Measurements from ENCODE around the gene VEZT. TPM values are rescaled to one million over a fixed set of nuclear protein-coding genes. Genes with fewer than 3 reads are reported as not detected.

The VEZT gene
- total RNA-seq, 1 experiment from 2014 or later: 77.4 TPM

DNA sequence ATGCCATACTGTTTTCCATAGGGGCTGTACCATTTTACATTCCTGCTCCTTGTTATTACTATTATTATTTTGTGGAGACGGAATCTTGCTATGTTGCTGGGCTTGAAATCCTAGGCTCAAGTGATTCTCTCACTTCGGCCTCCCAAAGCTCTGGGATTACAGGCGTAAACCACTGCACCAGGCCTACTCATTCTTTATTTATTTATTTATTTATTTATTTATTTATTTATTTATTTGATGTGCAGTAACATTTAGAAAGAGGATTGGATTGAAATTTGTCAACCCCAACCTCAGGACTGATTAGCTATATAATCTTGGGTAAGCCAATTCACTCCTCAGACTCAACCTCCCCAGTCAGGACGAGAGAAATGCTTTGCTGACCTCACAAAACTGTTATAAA is 107.9 kb downstream of the VEZT start:
- H3K4me1 ChIP-seq: peaks cover 46% of the 10 kb centered on the region
- no peaks in the 10 kb centered on the region for H3K36me3 Mint-ChIP-seq (ENCODE audit: insufficient read depth, unreplicated experiment)
- no peaks in the 10 kb centered on the region for H3K27me3 Mint-ChIP-seq (ENCODE audit: insufficient read depth, unreplicated experiment)

DNA sequence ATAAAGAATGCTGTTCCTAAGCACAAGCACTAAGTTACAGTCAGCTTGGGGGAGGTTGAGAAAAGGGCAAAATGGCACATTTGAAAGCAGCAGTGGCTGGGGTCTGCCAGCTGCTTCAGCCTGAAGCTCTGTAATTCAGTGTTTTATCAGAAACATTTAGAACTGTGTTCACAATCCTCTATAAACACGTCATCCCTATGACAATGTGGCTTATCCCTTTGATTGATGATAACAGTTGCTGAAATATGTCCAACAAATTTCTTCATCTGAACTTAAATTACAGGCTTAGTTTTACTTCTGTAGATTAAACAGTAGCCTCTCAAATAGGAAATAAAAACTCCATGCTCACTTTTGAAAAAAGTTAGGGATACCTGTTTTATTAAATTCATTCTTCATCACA is 108.8 kb downstream of the VEZT start:
- no peaks in the 10 kb centered on the region for H3K9me3 Mint-ChIP-seq (ENCODE audit: unreplicated experiment)
- no peaks in the 10 kb centered on the region for H3K36me3 Mint-ChIP-seq (ENCODE audit: insufficient read depth, unreplicated experiment)
- peaks cover 10% of the 10 kb centered on the region for H3K4me1 Mint-ChIP-seq (ENCODE audit: low read depth, unreplicated experiment)
- no peaks in the 10 kb centered on the region for H3K9me3 ChIP-seq
- no peaks in the 10 kb centered on the region for H3K27me3 Mint-ChIP-seq (ENCODE audit: insufficient read depth, unreplicated experiment)
- TF ChIP-seq, protein P1, sequence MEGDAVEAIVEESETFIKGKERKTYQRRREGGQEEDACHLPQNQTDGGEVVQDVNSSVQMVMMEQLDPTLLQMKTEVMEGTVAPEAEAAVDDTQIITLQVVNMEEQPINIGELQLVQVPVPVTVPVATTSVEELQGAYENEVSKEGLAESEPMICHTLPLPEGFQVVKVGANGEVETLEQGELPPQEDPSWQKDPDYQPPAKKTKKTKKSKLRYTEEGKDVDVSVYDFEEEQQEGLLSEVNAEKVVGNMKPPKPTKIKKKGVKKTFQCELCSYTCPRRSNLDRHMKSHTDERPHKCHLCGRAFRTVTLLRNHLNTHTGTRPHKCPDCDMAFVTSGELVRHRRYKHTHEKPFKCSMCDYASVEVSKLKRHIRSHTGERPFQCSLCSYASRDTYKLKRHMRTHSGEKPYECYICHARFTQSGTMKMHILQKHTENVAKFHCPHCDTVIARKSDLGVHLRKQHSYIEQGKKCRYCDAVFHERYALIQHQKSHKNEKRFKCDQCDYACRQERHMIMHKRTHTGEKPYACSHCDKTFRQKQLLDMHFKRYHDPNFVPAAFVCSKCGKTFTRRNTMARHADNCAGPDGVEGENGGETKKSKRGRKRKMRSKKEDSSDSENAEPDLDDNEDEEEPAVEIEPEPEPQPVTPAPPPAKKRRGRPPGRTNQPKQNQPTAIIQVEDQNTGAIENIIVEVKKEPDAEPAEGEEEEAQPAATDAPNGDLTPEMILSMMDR (IDR thresholded peaks at IDR 0.05; ENCODE audit: insufficient read depth in 1 of 2, low read depth in 1 of 2, low read length in 1 of 2, severe bottlenecking in 1 of 2, unreplicated experiment in 1 of 2): no peak
- no peak overlapping the region for H3K4me3 ChIP-seq (ENCODE audit: low read depth, low read length)
- intact Hi-C loops (cut with micrococcal nuclease; ENCODE audit: unreplicated experiment): loop anchor here (1.0 kb wide), 1 partner anchor 8 kb away; no protein-coding TSS in a partner anchor
- BruUV-seq (replicated peaks): no TSS peak
- CTCF ChIA-PET: interaction anchor here (1.1 kb wide), 1 partner anchor 109 kb away, joined by 3 read pairs; the partner anchor contains the start of genes FGD6 and VEZT
- H3K27ac Mint-ChIP-seq (ENCODE audit: unreplicated experiment): peak overlapping the region; percentile 21
- H3K4me3 Mint-ChIP-seq (ENCODE audit: unreplicated experiment): peak overlapping the region; percentile 16
- H3K36me3 ChIP-seq (ENCODE audit: control insufficient read depth, insufficient read depth, low read length): no peaks in the 10 kb centered on the region
- POLR2A ChIA-PET: interaction anchor here (0.5 kb wide), 1 partner anchor 109 kb away, joined by 3 read pairs; the partner anchor contains the start of genes FGD6 and VEZT
- DNase-seq: peak in 1 of 2 experiments; percentile 26
- no peaks in the 10 kb centered on the region for H3K27me3 ChIP-seq (replicated peaks; ENCODE audit: control insufficient read depth, insufficient read depth, low read length)
- peaks cover 38% of the 10 kb centered on the region for H3K4me1 ChIP-seq

More for the DNA sequence above, 107.9 kb downstream of the VEZT start:
- H3K27ac Mint-ChIP-seq (ENCODE audit: unreplicated experiment): no peak overlapping the region
- H3K27me3 ChIP-seq (replicated peaks; ENCODE audit: control insufficient read depth, insufficient read depth, low read length): no peaks in the 10 kb centered on the region
- no peaks in the 10 kb centered on the region for H3K36me3 ChIP-seq (ENCODE audit: control insufficient read depth, insufficient read depth, low read length)
- BruUV-seq (replicated peaks): no TSS peak
- no peak overlapping the region for H3K4me3 Mint-ChIP-seq (ENCODE audit: unreplicated experiment)
- H3K9me3 ChIP-seq: no peaks in the 10 kb centered on the region
- ChIA-PET POLR2A (no interaction called here), CTCF (interaction anchor here (0.6 to 1.1 kb wide), 2 partner anchors 108 to 227 kb away, joined by 3 read pairs; partner anchors contain the start of genes FGD6 and VEZT)
- H3K9me3 Mint-ChIP-seq (ENCODE audit: unreplicated experiment): no peaks in the 10 kb centered on the region
- no peak for DNase-seq
- peaks cover 10% of the 10 kb centered on the region for H3K4me1 Mint-ChIP-seq (ENCODE audit: low read depth, unreplicated experiment)
- TF ChIP-seq, protein P1 (IDR thresholded peaks at IDR 0.05; ENCODE audit: insufficient read depth in 1 of 2, low read depth in 1 of 2, low read length in 1 of 2, severe bottlenecking in 1 of 2, unreplicated experiment in 1 of 2): no peak
- intact Hi-C loops (cut with micrococcal nuclease; ENCODE audit: unreplicated experiment): no loop called here
- H3K4me3 ChIP-seq (ENCODE audit: low read depth, low read length): no peak overlapping the region

DNA sequence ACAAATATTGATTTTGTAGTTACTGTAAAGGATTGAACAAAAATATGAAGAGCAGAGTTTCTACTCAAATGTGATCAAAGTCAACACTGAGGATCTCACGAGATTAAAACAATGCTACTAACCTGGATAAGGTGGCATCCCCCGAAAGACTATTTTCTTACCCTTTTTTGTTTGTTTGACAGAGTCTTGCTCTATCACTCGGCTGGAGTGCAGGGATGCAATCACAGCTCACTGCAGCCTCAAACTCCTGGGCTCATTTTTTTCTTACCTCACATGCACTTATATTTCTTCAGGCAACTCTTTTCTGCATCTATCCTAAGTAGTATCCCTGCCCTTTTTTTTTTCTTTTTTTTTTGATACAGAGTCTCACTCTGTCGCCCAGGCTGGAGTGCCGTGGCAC is 109.2 kb downstream of the VEZT start:
- no peaks in the 10 kb centered on the region for H3K9me3 Mint-ChIP-seq (ENCODE audit: unreplicated experiment)
- peaks cover 34% of the 10 kb centered on the region for H3K4me1 ChIP-seq
- H3K9me3 ChIP-seq: no peaks in the 10 kb centered on the region
- POLR2A ChIA-PET: no interaction called here
- CTCF ChIA-PET: interaction anchor here (0.6 to 0.8 kb wide), 2 partner anchors 9 to 113 kb away, joined by 3 read pairs; no protein-coding TSS in a partner anchor
- H3K27me3 Mint-ChIP-seq (ENCODE audit: insufficient read depth, unreplicated experiment): no peaks in the 10 kb centered on the region
- H3K4me3 Mint-ChIP-seq (ENCODE audit: unreplicated experiment): peak overlapping the region; percentile 16
- H3K4me3 ChIP-seq (ENCODE audit: low read depth, low read length): no peak overlapping the region
- TF ChIP-seq, protein P1 (IDR thresholded peaks at IDR 0.05; ENCODE audit: insufficient read depth in 1 of 2, low read depth in 1 of 2, low read length in 1 of 2, severe bottlenecking in 1 of 2, unreplicated experiment in 1 of 2): no peak
- no peaks in the 10 kb centered on the region for H3K36me3 ChIP-seq (ENCODE audit: control insufficient read depth, insufficient read depth, low read length)
- no peaks in the 10 kb centered on the region for H3K27me3 ChIP-seq (replicated peaks; ENCODE audit: control insufficient read depth, insufficient read depth, low read length)
- intact Hi-C loops (cut with micrococcal nuclease; ENCODE audit: unreplicated experiment): loop anchor here (1.0 kb wide), 1 partner anchor 9 kb away; no protein-coding TSS in a partner anchor
- H3K27ac Mint-ChIP-seq (ENCODE audit: unreplicated experiment): peak overlapping the region; percentile 21
- peak in 1 of 2 experiments; percentile 10 for DNase-seq
- peaks cover 10% of the 10 kb centered on the region for H3K4me1 Mint-ChIP-seq (ENCODE audit: low read depth, unreplicated experiment)
- BruUV-seq (replicated peaks): no TSS peak
- H3K36me3 Mint-ChIP-seq (ENCODE audit: insufficient read depth, unreplicated experiment): no peaks in the 10 kb centered on the region
